Activated T-cell treated with anti-CD3 and anti-CD28 coated beads, Interleukin-2, amount 50 U/mL, for 24 hours (primary cell): ENCODE results near the gene ARL4A.

ENCODE experiments used
- DNase-seq: peaks from one replicate; pipeline ENCODE4 v3.0.0-alpha.2; 2020
- H3K27ac Mint-ChIP-seq: 2 replicates; pipeline ENCODE4 v1.8.0; 2020; ENCODE audit warnings: mild to moderate bottlenecking, mixed read lengths
- H3K27me3 Mint-ChIP-seq: 2 replicates; pipeline ENCODE4 v1.8.0; 2020; ENCODE audit warnings: mixed read lengths
- H3K36me3 Mint-ChIP-seq: 2 replicates; pipeline ENCODE4 v1.8.0; 2020; ENCODE audit warnings: low read depth, mixed read lengths
- H3K4me1 Mint-ChIP-seq: 2 replicates; pipeline ENCODE4 v1.8.0; 2020; ENCODE audit warnings: low read depth, mixed read lengths
- H3K4me3 Mint-ChIP-seq: 2 replicates; pipeline ENCODE4 v1.8.0; 2020; ENCODE audit warnings: mild to moderate bottlenecking, moderate library complexity, mixed read lengths
- H3K9me3 Mint-ChIP-seq: 2 replicates; pipeline ENCODE4 v1.8.0; 2020; ENCODE audit warnings: mixed read lengths

Gene ARL4A

GRCh38 chr7:12721286-12721830, 33.9 kb downstream of the ARL4A start:
- H3K9me3 Mint-ChIP-seq: no peaks in the 10 kb centered on the region
- peaks cover 15% of the 10 kb centered on the region for H3K4me1 Mint-ChIP-seq
- DNase-seq: no peak
- no peaks in the 10 kb centered on the region for H3K27me3 Mint-ChIP-seq
- no peak overlapping the region for H3K4me3 Mint-ChIP-seq
- H3K27ac Mint-ChIP-seq: no peak overlapping the region
- no peaks in the 10 kb centered on the region for H3K36me3 Mint-ChIP-seq

- Mint-ChIP-seq H3K36me3 (no peaks in the 10 kb centered on the region), H3K27ac (no peak overlapping the region), H3K4me1 (peaks cover 14% of the 10 kb centered on the region), H3K27me3 (no peaks in the 10 kb centered on the region), H3K9me3 (no peaks in the 10 kb centered on the region), H3K4me3 (no peak overlapping the region)
- no peak for DNase-seq
Observed at GRCh38 chr7:12722136-12722535, 34.7 kb downstream of the ARL4A start.

GRCh38 chr7:12722636-12723605, 35.5 kb downstream of the ARL4A start:
- Mint-ChIP-seq H3K4me1 (peaks cover 14% of the 10 kb centered on the region), H3K27me3 (no peaks in the 10 kb centered on the region), H3K36me3 (no peaks in the 10 kb centered on the region), H3K9me3 (no peaks in the 10 kb centered on the region), H3K4me3 (no peak overlapping the region), H3K27ac (peak overlapping the region; percentile 27)
- no peak for DNase-seq

- peaks cover 11% of the 10 kb centered on the region for H3K4me1 Mint-ChIP-seq
- DNase-seq: no peak
- H3K27me3 Mint-ChIP-seq: no peaks in the 10 kb centered on the region
- no peaks in the 10 kb centered on the region for H3K36me3 Mint-ChIP-seq
- H3K27ac Mint-ChIP-seq: no peak overlapping the region
- H3K9me3 Mint-ChIP-seq: no peaks in the 10 kb centered on the region
- no peak overlapping the region for H3K4me3 Mint-ChIP-seq
Observed at GRCh38 chr7:12725575-12726316, 38.3 kb downstream of the ARL4A start.

- H3K4me3 Mint-ChIP-seq: no peak overlapping the region
Observed at GRCh38 chr7:12726908-12727307, 39.5 kb downstream of the ARL4A start.

GRCh38 chr7:12727455-12728191, 40.2 kb downstream of the ARL4A start:
- Mint-ChIP-seq H3K27me3 (no peaks in the 10 kb centered on the region), H3K9me3 (no peaks in the 10 kb centered on the region), H3K4me1 (peaks cover 21% of the 10 kb centered on the region), H3K4me3 (no peak overlapping the region), H3K27ac (no peak overlapping the region), H3K36me3 (no peaks in the 10 kb centered on the region)
- DNase-seq: no peak

More at GRCh38 chr7:12726908-12727307, 39.5 kb downstream of the ARL4A start:
- no peaks in the 10 kb centered on the region for H3K9me3 Mint-ChIP-seq
- DNase-seq: no peak
- H3K27me3 Mint-ChIP-seq: no peaks in the 10 kb centered on the region
- H3K4me1 Mint-ChIP-seq: peaks cover 20% of the 10 kb centered on the region
- H3K27ac Mint-ChIP-seq: no peak overlapping the region
- no peaks in the 10 kb centered on the region for H3K36me3 Mint-ChIP-seq

- Mint-ChIP-seq H3K9me3 (no peaks in the 10 kb centered on the region), H3K4me3 (no peak overlapping the region), H3K27ac (no peak overlapping the region), H3K36me3 (no peaks in the 10 kb centered on the region), H3K27me3 (no peaks in the 10 kb centered on the region), H3K4me1 (peaks cover 19% of the 10 kb centered on the region)
- DNase-seq: no peak
Observed at GRCh38 chr7:12728192-12728538, 40.7 kb downstream of the ARL4A start.

GRCh38 chr7:12729112-12729511, 41.7 kb downstream of the ARL4A start:
- Mint-ChIP-seq H3K27ac (no peak overlapping the region), H3K4me1 (peaks cover 19% of the 10 kb centered on the region), H3K27me3 (no peaks in the 10 kb centered on the region), H3K4me3 (no peak overlapping the region), H3K9me3 (no peaks in the 10 kb centered on the region), H3K36me3 (no peaks in the 10 kb centered on the region)
- DNase-seq: no peak

GRCh38 chr7:12730523-12730922, 43.1 kb downstream of the ARL4A start:
- peaks cover 23% of the 10 kb centered on the region for H3K4me1 Mint-ChIP-seq
- DNase-seq: no peak
- H3K4me3 Mint-ChIP-seq: no peak overlapping the region
- H3K36me3 Mint-ChIP-seq: no peaks in the 10 kb centered on the region
- no peaks in the 10 kb centered on the region for H3K27me3 Mint-ChIP-seq
- H3K27ac Mint-ChIP-seq: no peak overlapping the region
- H3K9me3 Mint-ChIP-seq: no peaks in the 10 kb centered on the region

- no peak overlapping the region for H3K4me3 Mint-ChIP-seq
- H3K4me1 Mint-ChIP-seq: peaks cover 23% of the 10 kb centered on the region
- no peaks in the 10 kb centered on the region for H3K36me3 Mint-ChIP-seq
- no peak for DNase-seq
- H3K27me3 Mint-ChIP-seq: no peaks in the 10 kb centered on the region
- H3K27ac Mint-ChIP-seq: peak overlapping the region; percentile 66
- no peaks in the 10 kb centered on the region for H3K9me3 Mint-ChIP-seq
Observed at GRCh38 chr7:12731214-12731656, 43.8 kb downstream of the ARL4A start.

GRCh38 chr7:12731775-12732174, 44.3 kb downstream of the ARL4A start:
- Mint-ChIP-seq H3K4me1 (peaks cover 23% of the 10 kb centered on the region), H3K27ac (no peak overlapping the region), H3K36me3 (no peaks in the 10 kb centered on the region), H3K27me3 (no peaks in the 10 kb centered on the region), H3K9me3 (no peaks in the 10 kb centered on the region), H3K4me3 (no peak overlapping the region)
- no peak for DNase-seq

- no peak overlapping the region for H3K4me3 Mint-ChIP-seq
- H3K4me1 Mint-ChIP-seq: peaks cover 23% of the 10 kb centered on the region
- no peaks in the 10 kb centered on the region for H3K9me3 Mint-ChIP-seq
- no peaks in the 10 kb centered on the region for H3K27me3 Mint-ChIP-seq
- no peak for DNase-seq
- no peak overlapping the region for H3K27ac Mint-ChIP-seq
- no peaks in the 10 kb centered on the region for H3K36me3 Mint-ChIP-seq
Observed at GRCh38 chr7:12732428-12732827, 45.0 kb downstream of the ARL4A start.

GRCh38 chr7:12735923-12736322, 48.5 kb downstream of the ARL4A start:
- no peak for DNase-seq

GRCh38 chr7:12737373-12737772, 49.9 kb downstream of the ARL4A start:
- Mint-ChIP-seq H3K4me1 (peaks cover 6% of the 10 kb centered on the region), H3K27ac (no peak overlapping the region), H3K27me3 (no peaks in the 10 kb centered on the region), H3K4me3 (no peak overlapping the region), H3K9me3 (no peaks in the 10 kb centered on the region), H3K36me3 (no peaks in the 10 kb centered on the region)
- DNase-seq: no peak

More at GRCh38 chr7:12735923-12736322, 48.5 kb downstream of the ARL4A start:
- H3K27ac Mint-ChIP-seq: no peak overlapping the region
- no peaks in the 10 kb centered on the region for H3K9me3 Mint-ChIP-seq
- no peak overlapping the region for H3K4me3 Mint-ChIP-seq
- no peaks in the 10 kb centered on the region for H3K36me3 Mint-ChIP-seq
- peaks cover 14% of the 10 kb centered on the region for H3K4me1 Mint-ChIP-seq
- no peaks in the 10 kb centered on the region for H3K27me3 Mint-ChIP-seq
